Germinal center (tissue), 1 donor: ENCODE results near the gene UBE2V1.
A peak's percentile ranks its signal among the peaks of the same experiment; 100 is the strongest.
"Not testable (repeated sequence)": the region's sequence is repeated elsewhere in the genome, so short reads cannot be mapped to it uniquely, and the experiment has no call there.

Experiments used
- DNase-seq: peaks from one replicate; pipeline ENCODE4 v3.0.0; 2012; ENCODE audit warnings: mixed read lengths, low spot score

UBE2V1 gene

DNA sequence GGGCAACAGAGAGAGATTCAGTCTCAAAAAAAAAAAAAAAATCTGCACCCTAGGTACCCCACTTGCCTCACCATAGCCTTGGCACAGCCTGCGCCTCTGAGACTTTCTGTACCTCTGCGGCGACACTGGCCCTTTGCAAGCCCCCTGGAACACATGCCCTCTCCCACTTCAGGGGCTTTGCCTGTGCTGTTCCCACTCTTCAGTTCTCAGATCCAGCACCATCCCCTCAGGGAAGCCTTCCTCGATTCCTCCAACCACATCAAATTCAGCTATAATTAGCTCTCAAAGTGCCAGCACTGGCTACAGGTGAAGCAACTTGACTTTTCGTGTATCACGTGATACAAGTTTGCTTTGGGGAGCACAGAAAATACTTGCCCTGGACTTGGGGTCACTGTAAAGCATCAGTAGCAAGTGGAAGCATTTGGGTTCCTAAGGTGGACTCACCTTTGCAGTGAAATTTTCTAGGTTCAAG is 2.1 kb upstream of the UBE2V1 start:
- DNase-seq, result no peak

DNA sequence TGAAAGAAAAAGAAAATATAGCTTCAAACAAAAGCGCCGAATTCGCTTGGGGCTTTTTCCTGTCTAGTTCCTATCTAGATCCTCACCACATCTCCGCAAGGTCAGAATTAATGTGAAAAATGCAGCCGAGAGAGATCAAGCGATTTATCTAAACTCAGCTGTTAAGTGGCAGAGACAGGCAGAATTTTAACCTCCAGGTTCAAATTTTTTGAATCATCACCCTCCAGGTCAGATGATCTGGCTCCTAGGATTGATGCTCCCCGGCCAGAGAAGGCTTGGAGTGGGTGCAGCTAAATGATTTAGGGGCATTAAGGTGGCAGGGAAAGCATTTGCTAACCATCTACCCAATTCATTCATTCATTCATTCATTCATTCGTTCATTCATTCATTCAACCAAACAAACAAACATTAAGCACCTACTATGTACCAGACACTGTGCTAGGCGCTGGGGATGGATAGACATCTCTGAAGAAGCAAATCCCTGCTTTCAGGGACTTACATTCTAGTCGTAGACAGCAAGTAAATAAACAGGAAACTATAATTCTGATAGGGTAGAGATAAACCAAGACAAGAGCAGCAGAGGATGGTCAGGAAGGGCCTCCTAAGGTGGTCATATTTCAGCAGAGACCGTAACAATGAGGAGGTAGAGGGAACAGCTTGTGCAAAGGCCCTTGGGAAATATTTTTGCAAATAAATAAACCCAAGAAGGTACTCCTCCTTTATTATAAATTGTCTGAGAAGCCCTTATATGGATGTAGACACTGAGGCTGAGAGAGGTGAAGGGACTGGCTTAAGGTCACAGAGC is 672 bp upstream of the UBE2V1 start:
- DNase-seq, result no peak

- no peak for DNase-seq
Measured at GRCh38 chr20:50111829-50112495, 988 bp downstream of the UBE2V1 start.

DNA sequence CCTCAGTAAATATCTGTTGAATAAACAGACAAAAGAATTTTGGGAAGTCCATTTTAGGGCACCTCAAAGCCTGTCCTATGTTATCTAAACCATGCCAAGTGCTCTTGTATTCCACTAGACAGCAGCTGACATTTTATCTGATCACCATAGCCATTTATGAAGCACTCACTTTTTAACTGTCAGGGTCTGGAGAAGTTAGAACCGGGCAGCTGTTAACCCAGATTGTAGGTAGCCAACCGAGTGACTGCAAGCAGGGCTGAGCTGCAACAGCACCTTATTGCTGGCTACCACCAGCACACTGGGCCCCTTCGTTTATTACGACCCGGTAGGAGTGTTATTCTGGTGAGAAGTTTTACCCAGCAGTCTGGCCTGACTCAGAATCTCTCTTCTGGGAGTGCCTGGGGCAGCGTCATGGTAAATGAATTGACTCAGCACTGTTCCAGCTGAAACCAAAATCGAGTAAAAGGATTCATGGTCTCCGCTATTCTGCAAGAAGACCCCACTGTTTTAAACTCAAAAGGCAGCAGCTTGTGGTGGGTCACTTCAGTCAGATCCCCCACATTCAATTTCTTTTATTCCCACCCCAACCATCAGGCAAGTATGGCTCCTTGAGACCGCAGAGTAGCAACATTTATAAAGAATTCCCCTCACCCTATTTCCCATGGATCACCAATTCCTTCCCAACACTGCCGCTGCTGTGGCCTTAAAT is 1.7 kb downstream of the UBE2V1 start:
- DNase-seq, result no peak

- DNase-seq, result peak; percentile 44
Measured at GRCh38 chr20:50110141-50111047, 2.6 kb downstream of the UBE2V1 start.

GRCh38 chr20:50108556-50109235 is 4.3 kb downstream of the UBE2V1 start:
- DNase-seq, result no peak

GRCh38 chr20:50107796-50108331 is 5.1 kb downstream of the UBE2V1 start:
- no peak for DNase-seq

GRCh38 chr20:50107086-50107660 is 5.8 kb downstream of the UBE2V1 start:
- no peak for DNase-seq

DNA sequence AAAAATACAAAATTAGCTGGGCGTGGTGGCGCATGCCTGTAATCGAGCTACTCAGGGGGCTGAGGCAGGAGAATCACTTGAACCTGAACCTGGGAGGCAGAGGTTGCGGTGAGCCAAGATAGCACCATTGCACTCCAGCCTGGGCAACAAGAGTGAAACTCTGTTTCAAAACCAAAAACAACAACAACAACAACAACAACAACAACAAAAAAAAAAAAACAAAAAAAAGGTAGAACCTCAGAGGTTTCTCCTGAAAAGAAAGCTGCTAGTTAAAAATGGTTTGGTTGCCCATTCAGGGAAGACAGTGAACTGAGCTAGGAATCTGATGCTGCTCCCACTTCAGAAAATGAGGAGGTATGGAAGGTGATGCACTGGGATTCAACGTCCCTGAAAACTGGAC is 6.3 kb downstream of the UBE2V1 start:
- not testable (repeated sequence) for DNase-seq

- not testable (repeated sequence) for DNase-seq
Measured at GRCh38 chr20:50103464-50104107, 9.4 kb downstream of the UBE2V1 start.

DNA sequence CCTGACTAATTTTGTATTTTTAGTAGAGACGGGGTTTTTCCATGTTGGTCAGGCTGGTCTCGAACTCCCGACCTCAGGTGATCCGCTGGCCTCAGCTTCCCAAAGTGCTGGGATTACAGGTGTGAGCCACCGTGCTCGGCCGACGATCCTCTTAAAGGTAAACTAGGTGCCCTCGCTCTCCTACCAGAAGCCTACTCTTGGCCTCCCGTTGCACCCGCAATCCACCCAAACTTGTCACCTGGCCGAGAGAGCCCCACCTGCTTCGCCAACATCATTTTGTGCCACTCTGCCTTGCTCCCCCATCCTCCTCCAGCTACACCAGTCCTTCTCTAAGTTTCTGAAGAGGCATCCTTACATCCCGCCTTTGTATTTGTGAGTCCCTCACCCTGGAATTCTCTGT is 10.4 kb downstream of the UBE2V1 start:
- DNase-seq, result not testable (repeated sequence)

- no peak for DNase-seq
Measured at GRCh38 chr20:50101887-50102286, 11.1 kb downstream of the UBE2V1 start.

DNA sequence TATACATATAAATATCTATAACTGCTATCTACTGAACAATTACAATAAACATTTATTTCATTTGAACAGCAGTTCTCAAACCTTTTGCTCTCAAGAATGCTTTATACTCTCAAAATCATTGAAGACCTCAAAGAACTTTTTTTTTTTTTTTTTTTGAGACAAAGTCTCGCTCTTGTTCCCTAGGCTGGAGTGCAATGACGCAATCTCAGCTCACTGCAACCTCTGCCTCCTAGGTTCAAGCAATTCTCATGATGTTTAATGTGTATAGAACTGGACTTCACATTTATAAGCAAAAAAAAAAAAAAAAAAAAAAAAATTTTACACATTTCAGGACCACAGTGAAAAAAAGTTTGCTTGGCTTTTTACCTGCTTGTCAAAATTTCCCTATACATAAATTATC is 11.7 kb downstream of the UBE2V1 start:
- no peak for DNase-seq

DNA sequence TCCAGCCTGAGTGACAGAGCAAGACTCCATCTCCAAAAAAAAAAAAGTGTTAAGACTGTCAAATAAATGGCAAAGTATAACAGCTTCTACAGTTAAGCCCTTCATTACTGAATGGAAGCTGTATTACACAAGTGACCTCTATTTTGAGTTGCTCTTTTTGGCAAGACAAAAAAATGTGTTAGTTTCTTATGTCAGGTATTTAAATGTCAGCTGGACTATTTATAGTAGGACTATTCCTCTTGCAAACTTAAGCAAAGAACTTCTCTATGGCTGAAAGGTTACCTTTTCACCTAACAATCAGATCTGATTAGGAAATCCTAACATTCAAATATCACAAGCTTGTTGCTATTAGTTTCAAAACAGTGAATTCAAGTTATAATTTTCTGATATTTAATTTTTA is 12.4 kb downstream of the UBE2V1 start:
- no peak for DNase-seq

DNA sequence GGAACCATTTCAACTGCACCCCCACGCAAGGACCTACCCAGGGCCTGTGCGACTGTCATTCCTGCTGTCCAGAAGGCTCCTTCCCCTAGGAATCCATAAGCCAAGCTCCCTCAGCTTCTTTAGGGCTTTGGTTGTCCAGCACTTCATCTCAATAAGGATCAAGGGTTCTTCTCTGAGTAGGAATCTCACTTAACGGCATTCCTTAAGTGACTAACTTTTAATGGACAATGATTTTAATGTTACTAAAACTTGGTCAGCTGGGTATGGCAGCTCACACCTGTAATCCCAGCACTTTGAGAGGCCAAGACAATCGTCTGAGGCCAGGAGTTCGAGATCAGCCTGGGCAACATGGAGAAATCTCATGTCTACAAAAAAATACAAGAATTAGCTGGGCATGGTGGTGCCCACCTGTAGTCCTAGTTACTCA is 13.4 kb downstream of the UBE2V1 start:
- DNase-seq, result no peak

DNA sequence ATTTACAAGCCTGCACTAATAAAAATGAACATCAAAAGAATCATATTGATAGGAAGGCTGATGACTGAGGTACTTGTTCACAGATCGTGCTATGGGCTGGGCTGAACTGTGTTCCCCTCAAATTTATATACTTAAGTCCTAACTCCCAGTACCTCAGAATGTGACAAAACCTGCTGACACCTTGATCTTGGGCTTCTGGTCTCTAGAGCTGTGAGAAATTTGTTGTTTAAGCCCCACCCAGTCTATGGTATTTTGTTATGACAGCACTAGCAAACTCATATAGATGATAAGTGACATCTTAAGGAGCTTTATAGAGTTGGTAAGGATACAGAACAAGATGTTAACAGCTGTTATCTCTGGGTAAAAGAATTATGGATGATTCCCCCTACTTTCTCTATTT is 13.8 kb downstream of the UBE2V1 start:
- no peak for DNase-seq

DNA sequence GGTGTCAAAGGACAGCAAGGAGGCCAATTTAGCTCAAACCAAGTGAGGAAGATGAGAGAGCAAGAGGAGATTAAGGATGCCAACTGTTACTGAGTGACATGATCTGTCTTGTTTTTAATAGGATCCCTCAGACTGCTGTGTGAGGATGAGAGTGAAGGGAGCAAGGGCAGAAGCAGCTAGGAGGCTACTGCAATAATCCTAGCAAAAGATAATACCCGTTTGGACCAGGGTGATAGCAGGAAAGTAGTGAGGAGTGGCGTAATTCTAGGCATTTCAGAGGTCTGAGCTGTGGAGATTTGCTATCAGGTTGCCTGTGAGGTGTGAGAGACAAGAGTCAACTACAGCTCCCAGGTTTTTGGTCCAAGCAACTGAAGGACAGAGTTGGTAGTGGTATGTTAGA is 14.7 kb downstream of the UBE2V1 start:
- no peak for DNase-seq

GRCh38 chr20:50097843-50098242 is 15.1 kb downstream of the UBE2V1 start:
- DNase-seq, result no peak

GRCh38 chr20:50096237-50096636 is 16.7 kb downstream of the UBE2V1 start:
- DNase-seq, result no peak

GRCh38 chr20:50095476-50096078 is 17.4 kb downstream of the UBE2V1 start:
- no peak for DNase-seq
